ENCODE measurements around the gene MATN1.

- TF ChIP-seq EZH2phosphoT487 (IDR thresholded peaks at IDR 0.05; ENCODE audit: borderline replicate concordance) (no peak), CTCF (conservative IDR thresholded peaks at IDR 0.05; ENCODE audit: low read length) (no peak)
These were observed 31.9 kb upstream of the MATN1 start for GRCh38 chr1:30755334-30755733.

All from Loucy (cell line).